ENCODE results near the gene ECHS1. TPM values are rescaled to one million over a fixed set of nuclear protein-coding genes. Genes with fewer than 3 reads are reported as not detected.

ECHS1 gene
- polyA plus RNA-seq, 1 of the 3 experiments (the other 2 are of a cell fraction), result 97.8 TPM

- Histone ChIP-seq H4K20me1 (ENCODE audit: insufficient read depth) (no peaks in the 10 kb centered on the region), H3F3A (replicated peaks; ENCODE audit: insufficient read depth) (no peaks in the 10 kb centered on the region), H3K79me2 (ENCODE audit: insufficient read depth) (no peaks in the 10 kb centered on the region), H3K9me3 (no peaks in the 10 kb centered on the region), H3K9ac (no peak overlapping the region), H3K27ac (ENCODE audit: low read depth in 2 of 2, low read length in 1 of 2) (no peak overlapping the region), H2AFZ (ENCODE audit: low read depth) (no peak overlapping the region), H3K27me3 (ENCODE audit: insufficient read depth) (peaks cover 18% of the 10 kb centered on the region; the same call in 1 of the 2 replicates), H3K9me2 (no peaks in the 10 kb centered on the region), H3K36me3 (replicated peaks in 1 of 2; ENCODE audit: control insufficient read depth in 1 of 2, insufficient read depth in 2 of 2, low read length in 1 of 2) (no peaks in the 10 kb centered on the region), H3K4me2 (no peak overlapping the region), H3K4me3 (ENCODE audit: low read depth in 2 of 2, low read length in 1 of 2) (no peak overlapping the region), H3K4me1 (ENCODE audit: control insufficient read depth in 1 of 2, insufficient read depth in 2 of 2, low read depth in 1 of 2, low read length in 1 of 2) (peaks cover 0 to 11% of the 10 kb centered on the region in 2 experiments; a peak in 1 of 4 replicates)
- POLR2A ChIA-PET, result no interaction called here
- DNase-seq, result no peak
- CTCF ChIA-PET, result no interaction called here
- 54% methylated on average over 6 of the region's 8 CpGs for WGBS (ENCODE audit: low lambda C conversion rate)
- TF ChIP-seq CTCF (IDR thresholded peaks at IDR 0.05) (no peak), TCF12 (IDR thresholded peaks at IDR 0.05) (no peak), EZH2phosphoT487 (IDR thresholded peaks at IDR 0.05; ENCODE audit: borderline replicate concordance, low read depth) (no peak), REST (IDR thresholded peaks at IDR 0.05; ENCODE audit: low read depth, low read length) (no peak), MAX (IDR thresholded peaks at IDR 0.05; ENCODE audit: low read depth) (no peak), RCOR1 (IDR thresholded peaks at IDR 0.05; ENCODE audit: low read length) (no peak), FOSL2 (IDR thresholded peaks at IDR 0.05; ENCODE audit: borderline replicate concordance, low read depth) (no peak)
These were observed 24.0 kb downstream of the ECHS1 start for GRCh38 chr10:133349160-133349568.

GRCh38 chr10:133347710-133348517, 25.2 kb downstream of the ECHS1 start:
- Histone ChIP-seq H3K36me3 (replicated peaks in 1 of 2; ENCODE audit: control insufficient read depth in 1 of 2, insufficient read depth in 2 of 2, low read length in 1 of 2) (no peaks in the 10 kb centered on the region), H2AFZ (ENCODE audit: low read depth) (no peak overlapping the region), H3F3A (replicated peaks; ENCODE audit: insufficient read depth) (no peaks in the 10 kb centered on the region), H3K9ac (no peak overlapping the region), H3K79me2 (ENCODE audit: insufficient read depth) (no peaks in the 10 kb centered on the region), H4K20me1 (ENCODE audit: insufficient read depth) (no peaks in the 10 kb centered on the region), H3K4me3 (ENCODE audit: low read depth in 2 of 2, low read length in 1 of 2) (no peak overlapping the region), H3K27ac (ENCODE audit: low read depth in 2 of 2, low read length in 1 of 2) (no peak overlapping the region), H3K9me2 (no peaks in the 10 kb centered on the region), H3K9me3 (no peaks in the 10 kb centered on the region), H3K4me1 (ENCODE audit: control insufficient read depth in 1 of 2, insufficient read depth in 2 of 2, low read depth in 1 of 2, low read length in 1 of 2) (peaks cover 0 to 11% of the 10 kb centered on the region in 2 experiments; a peak in 1 of 4 replicates), H3K4me2 (no peak overlapping the region), H3K27me3 (ENCODE audit: insufficient read depth) (peaks cover 26% of the 10 kb centered on the region; the same call in 1 of the 2 replicates)
- 16% methylated on average over 7 of the region's 16 CpGs for WGBS (ENCODE audit: low lambda C conversion rate)
- CTCF ChIA-PET, result interaction anchor here (0.6 to 2.1 kb wide), 4 partner anchors 8 to 261 kb away, joined by 3 to 20 read pairs (median 4); no protein-coding TSS in a partner anchor
- TF ChIP-seq YY1 (IDR thresholded peaks at IDR 0.05; ENCODE audit: low read depth) (no peak), GATA2 (CRISPR knock-in tag; IDR thresholded peaks at IDR 0.05) (no peak), REST (IDR thresholded peaks at IDR 0.05; ENCODE audit: low read depth, low read length) (no peak), FOXJ3 (CRISPR knock-in tag; IDR thresholded peaks at IDR 0.05) (no peak), CTCF (IDR thresholded peaks at IDR 0.05) (no peak), SIN3A (IDR thresholded peaks at IDR 0.05; ENCODE audit: borderline replicate concordance, low read depth, low read length) (no peak), SMC3 (IDR thresholded peaks at IDR 0.05; ENCODE audit: low read depth, low read length) (no peak)
- peak; percentile 61 for DNase-seq
- POLR2A ChIA-PET, result interaction anchor here (0.6 to 1.4 kb wide), 4 partner anchors 10 to 31 kb away, joined by 3 to 4 read pairs (median 3); partner anchors contain the start of gene FUOM
